IPS-15b (cell line): Measurements from ENCODE around the gene KDM6B.
"Not testable (repeated sequence)": the region's sequence is repeated elsewhere in the genome, so short reads cannot be mapped to it uniquely, and the experiment has no call there.

Experiments used
- H3K27me3 ChIP-seq: one replicate; pipeline ENCODE4 v1.6.1; 2013; ENCODE audit warnings: low read length; ENCODE audit not compliant: control insufficient read depth, insufficient read depth
- H3K36me3 ChIP-seq: one replicate; pipeline ENCODE4 v1.6.1; 2013; ENCODE audit warnings: low read length; ENCODE audit not compliant: control insufficient read depth, insufficient read depth
- H3K4me1 ChIP-seq: one replicate; pipeline ENCODE4 v1.6.1; 2013; ENCODE audit warnings: mild to moderate bottlenecking, low read length; ENCODE audit not compliant: control insufficient read depth, insufficient read depth
- H3K4me3 ChIP-seq: one replicate; pipeline ENCODE4 v1.5.1; 2013; ENCODE audit warnings: low read depth, low read length
- H3K9ac ChIP-seq: one replicate; pipeline ENCODE4 v1.6.1; 2013; ENCODE audit warnings: low read depth, mild to moderate bottlenecking, low read length
- H3K9me3 ChIP-seq: one replicate; pipeline ENCODE4 v1.6.1; 2013; ENCODE audit warnings: mild to moderate bottlenecking, low read length; ENCODE audit not compliant: control insufficient read depth, insufficient read depth

The KDM6B gene

GRCh38 chr17:7809086-7809790, 24.8 kb upstream of the KDM6B start:
- Histone ChIP-seq H3K4me3 (no peak overlapping the region), H3K36me3 (no peaks in the 10 kb centered on the region), H3K4me1 (no peaks in the 10 kb centered on the region), H3K9me3 (no peaks in the 10 kb centered on the region), H3K9ac (no peak overlapping the region), H3K27me3 (no peaks in the 10 kb centered on the region)

GRCh38 chr17:7809791-7810343, 24.1 kb upstream of the KDM6B start:
- H3K9ac ChIP-seq, H3K4me3 ChIP-seq, H3K9me3 ChIP-seq, H3K4me1 ChIP-seq, H3K36me3 ChIP-seq, H3K27me3 ChIP-seq: not testable (repeated sequence)

- H3K36me3 ChIP-seq: no peaks in the 10 kb centered on the region
- H3K4me3 ChIP-seq: no peak overlapping the region
- H3K9me3 ChIP-seq: no peaks in the 10 kb centered on the region
- no peaks in the 10 kb centered on the region for H3K4me1 ChIP-seq
- no peaks in the 10 kb centered on the region for H3K27me3 ChIP-seq
- no peak overlapping the region for H3K9ac ChIP-seq
These were observed 22.8 kb upstream of the KDM6B start for GRCh38 chr17:7811251-7811650.

GRCh38 chr17:7814969-7815368, 19.0 kb upstream of the KDM6B start:
- Histone ChIP-seq H3K36me3 (no peaks in the 10 kb centered on the region), H3K9ac (no peak overlapping the region), H3K4me1 (no peaks in the 10 kb centered on the region), H3K27me3 (no peaks in the 10 kb centered on the region), H3K4me3 (no peak overlapping the region), H3K9me3 (no peaks in the 10 kb centered on the region)

- no peak overlapping the region for H3K4me3 ChIP-seq
- H3K27me3 ChIP-seq: no peaks in the 10 kb centered on the region
- no peaks in the 10 kb centered on the region for H3K36me3 ChIP-seq
- H3K9me3 ChIP-seq: no peaks in the 10 kb centered on the region
- H3K9ac ChIP-seq: no peak overlapping the region
- no peaks in the 10 kb centered on the region for H3K4me1 ChIP-seq
These were observed 16.9 kb upstream of the KDM6B start for GRCh38 chr17:7816926-7817642.

GRCh38 chr17:7817643-7817964, 16.4 kb upstream of the KDM6B start:
- Histone ChIP-seq H3K9me3 (no peaks in the 10 kb centered on the region), H3K4me1 (no peaks in the 10 kb centered on the region), H3K36me3 (no peaks in the 10 kb centered on the region), H3K27me3 (no peaks in the 10 kb centered on the region), H3K4me3 (no peak overlapping the region), H3K9ac (no peak overlapping the region)

- H3K9ac ChIP-seq: no peak overlapping the region
- no peaks in the 10 kb centered on the region for H3K4me1 ChIP-seq
- no peak overlapping the region for H3K4me3 ChIP-seq
- no peaks in the 10 kb centered on the region for H3K9me3 ChIP-seq
- H3K36me3 ChIP-seq: no peaks in the 10 kb centered on the region
- H3K27me3 ChIP-seq: no peaks in the 10 kb centered on the region
These were observed 16.0 kb upstream of the KDM6B start for GRCh38 chr17:7818026-7818425.

- no peak overlapping the region for H3K9ac ChIP-seq
- peaks cover 8% of the 10 kb centered on the region for H3K27me3 ChIP-seq
- no peaks in the 10 kb centered on the region for H3K9me3 ChIP-seq
- H3K36me3 ChIP-seq: no peaks in the 10 kb centered on the region
- no peaks in the 10 kb centered on the region for H3K4me1 ChIP-seq
- no peak overlapping the region for H3K4me3 ChIP-seq
These were observed 15.0 kb upstream of the KDM6B start for GRCh38 chr17:7818746-7819645.

- no peaks in the 10 kb centered on the region for H3K36me3 ChIP-seq
- no peaks in the 10 kb centered on the region for H3K4me1 ChIP-seq
- H3K9ac ChIP-seq: no peak overlapping the region
- peaks cover 20% of the 10 kb centered on the region for H3K27me3 ChIP-seq
- H3K4me3 ChIP-seq: no peak overlapping the region
- no peaks in the 10 kb centered on the region for H3K9me3 ChIP-seq
These were observed 13.8 kb upstream of the KDM6B start for GRCh38 chr17:7820231-7820630.

GRCh38 chr17:7822126-7822525, 11.9 kb upstream of the KDM6B start:
- Histone ChIP-seq H3K27me3 (peaks cover 25% of the 10 kb centered on the region), H3K4me1 (no peaks in the 10 kb centered on the region), H3K36me3 (no peaks in the 10 kb centered on the region), H3K9me3 (no peaks in the 10 kb centered on the region), H3K9ac (no peak overlapping the region), H3K4me3 (no peak overlapping the region)

- Histone ChIP-seq H3K4me1 (no peaks in the 10 kb centered on the region), H3K9me3 (no peaks in the 10 kb centered on the region), H3K36me3 (no peaks in the 10 kb centered on the region), H3K9ac (no peak overlapping the region), H3K27me3 (peaks cover 25% of the 10 kb centered on the region), H3K4me3 (no peak overlapping the region)
These were observed 10.4 kb upstream of the KDM6B start for GRCh38 chr17:7823581-7824001.
